Loucy (cell line): ENCODE results near the gene TMEM18.

Experiments used
- H2AFZ ChIP-seq: fragments of 200-600 bp; sonication (generic); 2 replicates; pipeline ENCODE4 v1.6.0; 2016; ENCODE audit warnings: antibody characterized with exemption, mild to moderate bottlenecking, low read length, moderate library complexity
- H3F3A ChIP-seq: fragments of 200-600 bp; 2 replicates; pipeline ENCODE4 v1.6.0; 2016; ENCODE audit warnings: antibody characterized with exemption, low read depth, mild to moderate bottlenecking
- H3K27me3 ChIP-seq: fragments of 200-600 bp; sonication (generic); 2 replicates; pipeline ENCODE4 v1.6.1; 2014; ENCODE audit warnings: low read length, mild to moderate bottlenecking; ENCODE audit not compliant: insufficient read depth, poor library complexity, severe bottlenecking
- H3K36me3 ChIP-seq: fragments of 200-600 bp; sonication (generic); 2 replicates; pipeline ENCODE4 v1.6.1; 2016; ENCODE audit warnings: low read length; ENCODE audit not compliant: insufficient read depth
- H3K4me1 ChIP-seq: fragments of 200-600 bp; sonication (generic); 2 replicates; pipeline ENCODE4 v1.5.1; 2014; ENCODE audit warnings: low read length, mild to moderate bottlenecking; ENCODE audit not compliant: insufficient read depth, poor library complexity, severe bottlenecking
- H3K4me2 ChIP-seq: fragments of 200-600 bp; sonication (generic); 2 replicates; pipeline ENCODE4 v1.6.0; 2014; ENCODE audit warnings: antibody characterized with exemption, low read length, low read depth, mild to moderate bottlenecking; ENCODE audit not compliant: poor library complexity, severe bottlenecking
- H3K4me3 ChIP-seq: fragments of 200-600 bp; sonication (generic); 2 replicates; pipeline ENCODE4 v1.5.1; 2014; ENCODE audit warnings: low read length, mild to moderate bottlenecking, mixed read lengths; ENCODE audit not compliant: poor library complexity, severe bottlenecking
- H3K79me2 ChIP-seq: fragments of 200-600 bp; sonication (generic); 2 replicates; pipeline ENCODE4 v1.6.1; 2014; ENCODE audit warnings: low read length; ENCODE audit not compliant: insufficient read depth
- H3K9ac ChIP-seq: fragments of 200-600 bp; sonication (generic); 2 replicates; pipeline ENCODE4 v1.6.0; 2014; ENCODE audit warnings: mild to moderate bottlenecking, low read depth, low read length, moderate library complexity; ENCODE audit not compliant: poor library complexity, severe bottlenecking
- H3K9me2 ChIP-seq: fragments of 200-600 bp; sonication (generic); replicated peaks from 2 replicates; pipeline ENCODE4 v1.6.1; 2016; ENCODE audit warnings: low read depth, low read length, mixed read lengths
- H3K9me3 ChIP-seq: fragments of 200-600 bp; sonication (generic); 2 replicates; pipeline ENCODE4 v1.6.1; 2014; ENCODE audit warnings: mild to moderate bottlenecking, antibody characterized with exemption, low read length, low read depth; ENCODE audit not compliant: insufficient read depth
- H4K20me1 ChIP-seq: fragments of 200-600 bp; sonication (generic); 2 replicates; pipeline ENCODE4 v1.6.0; 2014; ENCODE audit warnings: antibody characterized with exemption, low read length, mild to moderate bottlenecking; ENCODE audit not compliant: insufficient read depth, poor library complexity, severe bottlenecking
- CTCF ChIP-seq: fragments of 200-600 bp; sonication (generic); conservative IDR thresholded peaks from 2 replicates; pipeline ENCODE4 v1.5.1; 2014; ENCODE audit warnings: mild to moderate bottlenecking, antibody characterized with exemption, low read length
- EZH2phosphoT487 ChIP-seq: fragments of 200-600 bp; IDR thresholded peaks from 2 replicates; pipeline ENCODE4 v1.6.1; 2018; ENCODE audit warnings: antibody characterized with exemption, mild to moderate bottlenecking, moderate library complexity, borderline replicate concordance

Gene TMEM18

DNA sequence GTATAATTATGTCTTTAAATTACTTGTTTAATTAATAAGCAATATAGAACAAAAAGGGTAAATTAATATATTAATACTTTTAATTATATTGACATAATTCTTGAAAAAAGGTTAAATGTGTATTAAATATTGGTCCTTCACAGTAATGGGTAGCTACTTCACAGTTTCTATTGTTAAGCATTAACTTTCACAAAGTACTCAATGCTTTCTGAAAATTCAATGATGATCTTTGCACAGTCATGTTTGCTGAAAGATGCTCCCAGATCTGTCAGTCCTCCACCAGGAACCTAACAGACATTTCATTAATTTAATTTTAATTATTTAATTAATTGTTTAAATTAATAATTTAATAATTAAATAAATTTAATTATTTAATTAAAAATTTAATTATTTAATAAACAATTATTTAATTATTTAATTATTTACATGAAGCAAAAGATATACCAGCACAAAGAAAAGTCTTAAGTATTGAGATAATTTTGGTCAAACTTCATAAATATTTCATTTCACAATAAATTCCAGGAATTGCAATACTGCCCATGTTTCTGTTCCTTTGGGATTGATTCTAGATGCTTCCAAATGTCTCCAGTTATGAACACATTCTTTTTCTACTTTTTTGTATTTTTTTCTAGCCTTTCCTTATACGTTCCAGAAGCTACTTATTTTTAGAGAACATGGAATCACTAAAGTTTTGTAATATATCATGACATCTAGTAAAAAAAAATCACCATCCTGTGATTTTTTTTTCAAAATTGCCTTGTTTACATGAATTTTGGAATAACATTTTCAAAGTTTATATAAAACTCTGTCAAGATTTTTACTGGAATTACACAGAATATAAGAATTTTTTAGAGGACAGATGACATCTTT lies 46.5 kb downstream of the TMEM18 start:
- no peaks in the 10 kb centered on the region for H3F3A ChIP-seq
- H2AFZ ChIP-seq = no peak overlapping the region
- no peak overlapping the region for H3K4me2 ChIP-seq
- H4K20me1 ChIP-seq = no peaks in the 10 kb centered on the region
- no peak overlapping the region for H3K4me3 ChIP-seq
- H3K4me1 ChIP-seq = no peaks in the 10 kb centered on the region
- no peaks in the 10 kb centered on the region for H3K79me2 ChIP-seq
- H3K36me3 ChIP-seq = no peaks in the 10 kb centered on the region
- H3K27me3 ChIP-seq = no peaks in the 10 kb centered on the region
- H3K9ac ChIP-seq = no peak overlapping the region
- H3K9me3 ChIP-seq = no peaks in the 10 kb centered on the region
- TF ChIP-seq CTCF (no peak), EZH2phosphoT487 (no peak)
- no peaks in the 10 kb centered on the region for H3K9me2 ChIP-seq

DNA sequence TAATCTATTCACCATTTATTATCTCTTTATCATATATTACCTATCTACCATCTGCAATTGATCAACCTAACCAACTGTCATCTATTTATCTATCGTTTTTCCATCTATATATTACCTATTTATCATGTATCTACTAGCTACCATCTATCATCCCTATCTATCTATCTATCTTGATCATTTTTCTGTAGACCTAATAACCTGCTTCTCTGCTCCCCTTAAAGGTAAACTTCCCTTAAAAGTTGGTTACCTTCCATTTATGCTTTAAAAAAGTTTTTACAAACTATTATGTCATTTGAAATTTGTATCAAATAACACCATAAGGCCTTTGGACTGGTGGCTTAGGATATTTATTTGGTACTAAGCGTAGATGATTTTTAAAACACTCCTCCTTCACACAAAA lies 47.2 kb downstream of the TMEM18 start:
- H3K27me3 ChIP-seq = no peaks in the 10 kb centered on the region
- H3K9me2 ChIP-seq = no peaks in the 10 kb centered on the region
- H3K9ac ChIP-seq = no peak overlapping the region
- no peak for TF ChIP-seq EZH2phosphoT487
- TF ChIP-seq CTCF = no peak
- no peak overlapping the region for H3K4me2 ChIP-seq
- H3F3A ChIP-seq = no peaks in the 10 kb centered on the region
- H2AFZ ChIP-seq = no peak overlapping the region
- no peaks in the 10 kb centered on the region for H3K4me1 ChIP-seq
- no peaks in the 10 kb centered on the region for H3K9me3 ChIP-seq
- H3K4me3 ChIP-seq = no peak overlapping the region
- H3K79me2 ChIP-seq = no peaks in the 10 kb centered on the region
- no peaks in the 10 kb centered on the region for H3K36me3 ChIP-seq
- H4K20me1 ChIP-seq = no peaks in the 10 kb centered on the region

GRCh38 chr2:628651-629050 lies 48.6 kb downstream of the TMEM18 start:
- no peak overlapping the region for H3K4me3 ChIP-seq
- no peaks in the 10 kb centered on the region for H3K27me3 ChIP-seq
- H3K4me1 ChIP-seq = no peaks in the 10 kb centered on the region
- H3K9me3 ChIP-seq = no peaks in the 10 kb centered on the region
- H3K79me2 ChIP-seq = no peaks in the 10 kb centered on the region
- H3K36me3 ChIP-seq = no peaks in the 10 kb centered on the region
- H3F3A ChIP-seq = no peaks in the 10 kb centered on the region
- H2AFZ ChIP-seq = no peak overlapping the region
- TF ChIP-seq EZH2phosphoT487 = no peak
- TF ChIP-seq CTCF = no peak
- no peaks in the 10 kb centered on the region for H3K9me2 ChIP-seq
- H4K20me1 ChIP-seq = no peaks in the 10 kb centered on the region
- no peak overlapping the region for H3K4me2 ChIP-seq
- no peak overlapping the region for H3K9ac ChIP-seq
